ENCODE measurements around the gene KCNG2.

The KCNG2 gene

DNA sequence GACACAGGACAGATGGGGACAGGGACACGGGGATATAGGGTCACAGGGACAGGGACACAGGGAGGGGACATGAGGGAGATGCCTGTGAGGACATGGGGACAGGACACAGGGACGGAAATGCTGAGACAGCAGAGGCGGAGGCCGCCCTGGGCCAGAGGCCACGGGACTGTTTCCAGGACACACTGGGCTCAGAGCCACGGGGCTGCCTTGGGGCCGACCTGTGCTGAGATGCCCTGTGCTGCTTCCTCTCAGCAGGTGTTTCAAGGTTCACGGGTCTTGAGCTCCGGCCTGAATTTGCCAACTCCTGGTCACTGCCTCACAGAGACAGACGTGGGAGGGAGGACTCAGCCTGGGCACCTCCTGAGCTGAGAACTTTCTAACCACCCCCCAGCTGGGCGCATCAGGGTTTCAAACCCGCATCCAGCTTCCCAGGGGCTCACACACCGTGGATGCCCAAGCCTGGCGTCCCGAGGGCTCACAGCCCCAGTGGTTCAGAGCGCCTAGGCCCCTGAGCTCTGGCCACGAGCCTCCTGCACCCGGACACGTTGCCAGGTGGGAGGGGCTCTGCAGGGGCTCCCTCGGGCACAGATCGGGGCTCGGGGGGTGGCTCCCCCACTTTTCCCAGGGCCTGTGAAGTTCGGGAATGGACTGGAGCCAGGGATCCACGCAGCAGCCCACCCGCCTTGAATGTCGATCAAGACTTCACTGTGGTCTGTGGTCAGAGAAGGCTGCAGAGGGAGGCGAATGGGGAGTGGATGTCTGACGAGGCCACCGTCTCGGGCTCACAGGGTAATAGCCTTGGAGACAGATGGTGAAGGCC is 89.7 kb downstream of the KCNG2 start:
- H4K20me1 ChIP-seq, result peaks cover 0 to 5% (median 0%) of the 10 kb centered on the region in 11 experiments; a peak in 3 of 22 replicates
- peaks cover 13 to 20% (median 15%) of the 10 kb centered on the region in 10 experiments; a peak in 19 of 20 replicates for H3K4me1 ChIP-seq
- no peak overlapping the region for H3K4me2 ChIP-seq
- TF ChIP-seq Cebpa-rat (IDR thresholded peaks at IDR 0.05), result no peak
- no peak overlapping the region for H3K4me3 ChIP-seq
- no peak overlapping the region for H3K27ac ChIP-seq
- H3K27me3 ChIP-seq, result peaks cover 0 to 15% (median 0%) of the 10 kb centered on the region in 11 experiments; a peak in 7 of 22 replicates
- peaks cover 37 to 57% (median 52%) of the 10 kb centered on the region in 11 experiments for H3K9me3 ChIP-seq (replicated peaks in 1 of 11)
- no peak overlapping the region for H3K9ac ChIP-seq
- no peaks in the 10 kb centered on the region for H3K36me3 ChIP-seq

DNA sequence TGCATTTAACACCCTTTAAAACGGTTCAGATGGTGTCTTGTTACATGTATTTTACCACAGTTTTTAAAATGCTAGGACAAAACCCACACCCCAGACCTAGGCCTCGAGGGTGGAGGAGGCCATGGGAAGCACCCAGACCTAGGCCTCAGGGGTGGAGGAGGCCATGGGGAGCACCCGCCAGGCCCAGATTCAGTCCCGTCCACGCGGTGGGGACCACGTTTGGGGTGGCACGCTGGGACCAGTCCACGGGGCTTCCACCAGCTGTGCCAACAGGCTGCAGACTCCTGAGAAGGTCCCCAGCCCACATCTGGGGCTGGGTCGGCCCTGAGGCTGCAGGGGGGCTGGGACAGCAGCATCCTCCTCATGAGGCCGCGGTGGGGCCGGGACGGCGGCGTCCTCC is 90.3 kb downstream of the KCNG2 start:
- Histone ChIP-seq H3K27me3 (peaks cover 0 to 15% (median 0%) of the 10 kb centered on the region in 11 experiments; a peak in 7 of 22 replicates), H3K4me3 (no peak overlapping the region), H3K9ac (no peak overlapping the region), H3K9me3 (replicated peaks in 1 of 11) (peaks cover 44 to 59% (median 57%) of the 10 kb centered on the region in 11 experiments), H3K36me3 (no peaks in the 10 kb centered on the region), H3K27ac (no peak overlapping the region), H3K4me1 (peaks cover 13 to 20% (median 15%) of the 10 kb centered on the region in 10 experiments; a peak in 19 of 20 replicates), H3K4me2 (no peak overlapping the region), H4K20me1 (peaks cover 0 to 5% (median 0%) of the 10 kb centered on the region in 11 experiments; a peak in 3 of 22 replicates)
- no peak for TF ChIP-seq Cebpa-rat (IDR thresholded peaks at IDR 0.05)

- H4K20me1 ChIP-seq, result peaks cover 0 to 5% (median 0%) of the 10 kb centered on the region in 11 experiments; a peak in 3 of 22 replicates
- H3K27ac ChIP-seq, result no peak overlapping the region
- H3K4me1 ChIP-seq, result peaks cover 9 to 11% (median 11%) of the 10 kb centered on the region in 10 experiments; a peak in 19 of 20 replicates
- H3K9ac ChIP-seq, result no peak overlapping the region
- no peak overlapping the region for H3K4me3 ChIP-seq
- peaks cover 0 to 11% (median 0%) of the 10 kb centered on the region in 11 experiments; a peak in 7 of 22 replicates for H3K27me3 ChIP-seq
- H3K4me2 ChIP-seq, result no peak overlapping the region
- peaks cover 59 to 75% (median 72%) of the 10 kb centered on the region in 11 experiments for H3K9me3 ChIP-seq (replicated peaks in 1 of 11)
- no peak for TF ChIP-seq Cebpa-rat (IDR thresholded peaks at IDR 0.05)
- no peaks in the 10 kb centered on the region for H3K36me3 ChIP-seq
These were observed 91.8 kb downstream of the KCNG2 start for GRCh38 chr18:79889569-79889968.

DNA sequence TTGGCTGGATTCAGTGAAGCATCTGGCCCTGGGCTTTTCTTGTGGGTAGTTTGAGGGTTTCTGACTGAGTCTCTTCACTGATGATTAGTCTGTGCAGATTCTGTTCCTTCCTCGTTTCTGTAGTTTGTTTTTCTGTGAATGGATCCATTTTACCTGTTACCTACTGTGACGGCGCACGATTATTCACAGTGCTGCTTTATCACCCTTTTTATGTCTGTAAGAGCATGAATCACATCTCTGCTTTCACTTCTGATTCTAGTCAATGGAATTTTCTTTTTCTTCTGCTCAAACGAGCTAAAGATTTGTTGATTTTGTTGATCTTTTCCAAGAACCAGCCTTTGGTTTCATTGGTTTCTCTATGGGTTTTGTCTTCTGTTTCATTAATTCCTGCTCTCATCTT is 92.9 kb downstream of the KCNG2 start:
- Histone ChIP-seq H3K27me3 (no peaks in the 10 kb centered on the region), H3K4me1 (peaks cover 0 to under 1% (median 0%) of the 10 kb centered on the region in 10 experiments; a peak in 1 of 20 replicates), H3K9me3 (replicated peaks in 1 of 11) (peaks cover 70 to 86% (median 83%) of the 10 kb centered on the region in 11 experiments), H3K4me2 (no peak overlapping the region), H3K36me3 (0 out of 22 replicates have a peak, but pooled peaks cover 0 to 3% (median 0%) of the 10 kb centered on the region in 11 experiments), H3K4me3 (no peak overlapping the region), H3K27ac (no peak overlapping the region), H4K20me1 (no peaks in the 10 kb centered on the region), H3K9ac (no peak overlapping the region)
- TF ChIP-seq Cebpa-rat (IDR thresholded peaks at IDR 0.05), result no peak

- Histone ChIP-seq H3K4me1 (no peaks in the 10 kb centered on the region), H3K9ac (no peak overlapping the region), H3K4me2 (no peak overlapping the region), H4K20me1 (no peaks in the 10 kb centered on the region), H3K4me3 (no peak overlapping the region), H3K27ac (no peak overlapping the region), H3K36me3 (peaks cover 27 to 48% (median 36%) of the 10 kb centered on the region in 11 experiments), H3K9me3 (replicated peaks in 1 of 11) (peaks cover 99 to 100% (median 100%) of the 10 kb centered on the region in 11 experiments), H3K27me3 (no peaks in the 10 kb centered on the region)
- no peak for TF ChIP-seq Cebpa-rat (IDR thresholded peaks at IDR 0.05)
These were observed 99.0 kb downstream of the KCNG2 start for GRCh38 chr18:79896738-79897137.

- H3K4me3 ChIP-seq, result no peak overlapping the region
- no peak overlapping the region for H3K4me2 ChIP-seq
- no peaks in the 10 kb centered on the region for H3K27me3 ChIP-seq
- H3K36me3 ChIP-seq, result peaks cover 41 to 62% (median 50%) of the 10 kb centered on the region in 11 experiments
- no peak overlapping the region for H3K27ac ChIP-seq
- no peaks in the 10 kb centered on the region for H3K4me1 ChIP-seq
- peaks cover 0 to 4% (median 0%) of the 10 kb centered on the region in 11 experiments; a peak in 1 of 22 replicates for H4K20me1 ChIP-seq
- H3K9me3 ChIP-seq (replicated peaks in 1 of 11), result peaks cover 96 to 100% (median 100%) of the 10 kb centered on the region in 11 experiments
- TF ChIP-seq Cebpa-rat (IDR thresholded peaks at IDR 0.05), result no peak
- no peak overlapping the region for H3K9ac ChIP-seq
These were observed 100.3 kb downstream of the KCNG2 start for GRCh38 chr18:79897940-79898625.

DNA sequence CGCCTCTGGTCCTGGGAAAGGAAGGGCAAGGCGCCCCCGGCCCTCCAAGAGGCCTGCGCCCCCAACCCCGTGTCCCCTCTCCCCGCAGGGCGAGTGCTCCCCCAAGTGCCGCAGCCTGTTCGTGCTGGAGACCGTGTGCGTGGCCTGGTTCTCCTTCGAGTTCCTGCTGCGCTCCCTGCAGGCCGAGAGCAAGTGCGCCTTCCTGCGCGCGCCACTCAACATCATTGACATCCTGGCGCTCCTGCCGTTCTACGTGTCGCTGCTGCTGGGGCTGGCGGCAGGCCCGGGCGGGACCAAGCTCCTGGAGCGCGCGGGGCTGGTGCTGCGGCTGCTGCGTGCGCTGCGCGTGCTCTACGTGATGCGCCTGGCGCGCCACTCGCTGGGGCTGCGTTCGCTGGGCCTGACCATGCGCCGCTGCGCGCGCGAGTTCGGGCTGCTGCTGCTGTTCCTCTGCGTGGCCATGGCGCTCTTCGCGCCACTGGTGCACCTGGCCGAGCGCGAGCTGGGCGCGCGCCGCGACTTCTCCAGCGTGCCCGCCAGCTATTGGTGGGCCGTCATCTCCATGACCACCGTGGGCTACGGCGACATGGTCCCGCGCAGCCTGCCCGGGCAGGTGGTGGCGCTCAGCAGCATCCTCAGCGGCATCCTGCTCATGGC is 101.3 kb downstream of the KCNG2 start:
- no peaks in the 10 kb centered on the region for H3K4me1 ChIP-seq
- no peak overlapping the region for H3K27ac ChIP-seq
- H4K20me1 ChIP-seq, result peaks cover 0 to 5% (median 0%) of the 10 kb centered on the region in 11 experiments; a peak in 2 of 22 replicates
- H3K36me3 ChIP-seq, result peaks cover 51 to 72% (median 60%) of the 10 kb centered on the region in 11 experiments
- no peaks in the 10 kb centered on the region for H3K27me3 ChIP-seq
- TF ChIP-seq Cebpa-rat (IDR thresholded peaks at IDR 0.05), result no peak
- H3K9me3 ChIP-seq (replicated peaks in 1 of 11), result peaks cover 86 to 100% (median 94%) of the 10 kb centered on the region in 11 experiments
- no peak overlapping the region for H3K9ac ChIP-seq
- 0 out of 20 replicates have a peak overlapping the region, but pooled peaks of 1 of the 10 experiments have one; percentile 2 for H3K4me3 ChIP-seq
- no peak overlapping the region for H3K4me2 ChIP-seq

- no peak overlapping the region for H3K27ac ChIP-seq
- no peaks in the 10 kb centered on the region for H3K27me3 ChIP-seq
- peaks cover 58 to 79% (median 67%) of the 10 kb centered on the region in 11 experiments for H3K36me3 ChIP-seq
- peak overlapping the region in 2 of 10 experiments; percentile 2 to 12; a peak in 1 of 20 replicates for H3K4me3 ChIP-seq
- peaks cover 78 to 99% (median 87%) of the 10 kb centered on the region in 11 experiments for H3K9me3 ChIP-seq (replicated peaks in 1 of 11)
- H3K4me2 ChIP-seq, result no peak overlapping the region
- H3K4me1 ChIP-seq, result no peaks in the 10 kb centered on the region
- no peak for TF ChIP-seq Cebpa-rat (IDR thresholded peaks at IDR 0.05)
- peaks cover 0 to 11% (median 0%) of the 10 kb centered on the region in 11 experiments; a peak in 6 of 22 replicates for H4K20me1 ChIP-seq
- no peak overlapping the region for H3K9ac ChIP-seq
These were observed 102.1 kb downstream of the KCNG2 start for GRCh38 chr18:79899609-79900445.
